Natural killer cell (primary cell): ENCODE data around the gene POLRMT. TPM values are rescaled to one million over a fixed set of nuclear protein-coding genes. Genes with fewer than 3 reads are reported as not detected.

ENCODE experiments used
- ATAC-seq, 3 donors: fragments of 150-1000 bp in 2 of 3; fragments of 200-7000 bp in 1 of 3; cut with Tn5 transposase; 1 replicate in 1 of 3; 2 replicates in 2 of 3; pipeline ENCODE4 v1.10.0; 2021; ENCODE audit warnings: mild to moderate bottlenecking in 2 of 3, moderate library complexity in 2 of 3
- DNase-seq, 2 donors: peaks; one replicate each; pipeline versions ENCODE4 v3.0.0 to v3.0.0-alpha.2; 2013 to 2021; ENCODE audit warnings: mixed read lengths in 1 of 2
- H3K27ac ChIP-seq: one replicate; pipeline ENCODE4 v1.5.1; 2013; ENCODE audit warnings: mild to moderate bottlenecking, low read length
- H3K27me3 ChIP-seq: one replicate; pipeline ENCODE4 v1.6.1; 2013; ENCODE audit warnings: low read length; ENCODE audit not compliant: control insufficient read depth, insufficient read depth
- H3K36me3 ChIP-seq: one replicate; pipeline ENCODE4 v1.6.1; 2013; ENCODE audit warnings: low read length; ENCODE audit not compliant: control insufficient read depth, insufficient read depth
- H3K4me1 ChIP-seq: one replicate; pipeline ENCODE4 v1.6.1; 2013; ENCODE audit warnings: low read length; ENCODE audit not compliant: control insufficient read depth, insufficient read depth
- H3K4me3 ChIP-seq: one replicate; pipeline ENCODE4 v1.5.1; 2013; ENCODE audit warnings: low read length
- H3K9me3 ChIP-seq: one replicate; pipeline ENCODE4 v1.6.1; 2013; ENCODE audit warnings: low read length; ENCODE audit not compliant: control insufficient read depth, insufficient read depth
- H3K27ac Mint-ChIP-seq, 2 donors: one replicate each; pipeline ENCODE4 v1.8.0; 2022; ENCODE audit warnings: mild to moderate bottlenecking in 2 of 2, mixed read lengths in 2 of 2, moderate library complexity in 1 of 2
- H3K27me3 Mint-ChIP-seq, 2 donors: one replicate each; pipeline ENCODE4 v1.8.0; 2022; ENCODE audit warnings: low read depth in 2 of 2, mixed read lengths in 2 of 2
- H3K36me3 Mint-ChIP-seq: one replicate; pipeline ENCODE4 v1.8.0; 2022; ENCODE audit warnings: mixed read lengths
- H3K4me1 Mint-ChIP-seq, 2 donors: one replicate each; pipeline ENCODE4 v1.8.0; 2022; ENCODE audit warnings: mixed read lengths in 2 of 2
- H3K4me3 Mint-ChIP-seq: one replicate; pipeline ENCODE4 v1.8.0; 2022; ENCODE audit warnings: mild to moderate bottlenecking, moderate library complexity, mixed read lengths
- H3K9me3 Mint-ChIP-seq, 2 donors: one replicate each; pipeline ENCODE4 v1.8.0; 2022; ENCODE audit warnings: mixed read lengths in 2 of 2
- WGBS: methylation state at CpG from one replicate; pipeline ENCODE4 v1.1.7; 2013; ENCODE audit warnings: missing lambda C conversion rate; ENCODE audit not compliant: insufficient coverage; 5-methylcytosine and 5-hydroxymethylcytosine counted together
- intact Hi-C: fragments of 100-400 bp; cut with micrococcal nuclease; formaldehyde crosslinking; loops from one replicate; pipeline ENCODE4 v1.14.2; 2022
- total RNA-seq, 4 donors: library from RNA; stranded (reverse); fragments of 120-200 nt in 1 of 4; gene quantifications; one replicate each; pipeline versions ENCODE4 v1.2.3 to v1.2.4, GENCODE V29; 2013 to 2022
- TF ChIP-seq, protein P1 (sequence below): fragments of 200-600 bp; IDR thresholded peaks from one replicate; pipeline ENCODE4 v1.8.0; 2022; ENCODE audit warnings: antibody characterized with exemption

Gene POLRMT
- total RNA-seq, 3 donors from 2014 or later (not counting 1 experiment from before 2014, with no cell fraction given): 57.2 to 58.5 (median 57.6) TPM

GRCh38 chr19:589693-590395 is 43.5 kb downstream of the POLRMT start, which contains the start of gene HCN2:
Gene HCN2 (plus strand): TSS chr19:589881. CDS start chr19:589946, 65 bp downstream.
- H3K4me3 Mint-ChIP-seq: peak within 1 kb of the TSS; percentile 56
- WGBS: under 1% methylated on average over 113 of the region's 132 CpGs
- H3K4me1 ChIP-seq: peaks cover 24% of the 10 kb centered on the region
- ATAC-seq (peak in 2 of 3 donors; percentile 36 to 40), DNase-seq (no peak)
- no peaks in the 10 kb centered on the region for H3K9me3 ChIP-seq
- no peaks in the 10 kb centered on the region for H3K36me3 ChIP-seq
- H3K4me3 ChIP-seq: no peak within 1 kb of the TSS
- peaks cover 0 to 6% of the 10 kb centered on the region in 2 donors for H3K4me1 Mint-ChIP-seq
- intact Hi-C loops: no loop called here
- no peaks in the 10 kb centered on the region for H3K36me3 Mint-ChIP-seq
- H3K9me3 Mint-ChIP-seq: no peaks in the 10 kb centered on the region
- TF ChIP-seq, protein P1, sequence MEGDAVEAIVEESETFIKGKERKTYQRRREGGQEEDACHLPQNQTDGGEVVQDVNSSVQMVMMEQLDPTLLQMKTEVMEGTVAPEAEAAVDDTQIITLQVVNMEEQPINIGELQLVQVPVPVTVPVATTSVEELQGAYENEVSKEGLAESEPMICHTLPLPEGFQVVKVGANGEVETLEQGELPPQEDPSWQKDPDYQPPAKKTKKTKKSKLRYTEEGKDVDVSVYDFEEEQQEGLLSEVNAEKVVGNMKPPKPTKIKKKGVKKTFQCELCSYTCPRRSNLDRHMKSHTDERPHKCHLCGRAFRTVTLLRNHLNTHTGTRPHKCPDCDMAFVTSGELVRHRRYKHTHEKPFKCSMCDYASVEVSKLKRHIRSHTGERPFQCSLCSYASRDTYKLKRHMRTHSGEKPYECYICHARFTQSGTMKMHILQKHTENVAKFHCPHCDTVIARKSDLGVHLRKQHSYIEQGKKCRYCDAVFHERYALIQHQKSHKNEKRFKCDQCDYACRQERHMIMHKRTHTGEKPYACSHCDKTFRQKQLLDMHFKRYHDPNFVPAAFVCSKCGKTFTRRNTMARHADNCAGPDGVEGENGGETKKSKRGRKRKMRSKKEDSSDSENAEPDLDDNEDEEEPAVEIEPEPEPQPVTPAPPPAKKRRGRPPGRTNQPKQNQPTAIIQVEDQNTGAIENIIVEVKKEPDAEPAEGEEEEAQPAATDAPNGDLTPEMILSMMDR: no peak
- H3K27me3 ChIP-seq: peaks cover 24% of the 10 kb centered on the region
- H3K27ac ChIP-seq: no peak within 1 kb of the TSS
- no peak within 1 kb of the TSS for H3K27ac Mint-ChIP-seq
- H3K27me3 Mint-ChIP-seq: peaks cover 0 to 4% of the 10 kb centered on the region in 2 donors

- H3K36me3 ChIP-seq: no peaks in the 10 kb centered on the region
- no peaks in the 10 kb centered on the region for H3K36me3 Mint-ChIP-seq
- no peak overlapping the region for H3K4me3 ChIP-seq
- no peaks in the 10 kb centered on the region for H3K9me3 ChIP-seq
- DNase-seq (peak in 1 of 2 donors; percentile 45), ATAC-seq (no peak)
- no peak overlapping the region for H3K27ac Mint-ChIP-seq
- peaks cover 24% of the 10 kb centered on the region for H3K27me3 ChIP-seq
- WGBS: 21% methylated on average over 54 of the region's 54 CpGs
- H3K4me1 Mint-ChIP-seq: peaks cover under 1 to 7% of the 10 kb centered on the region in 2 donors
- peak overlapping the region; percentile 56 for H3K4me3 Mint-ChIP-seq
- intact Hi-C loops: no loop called here
- H3K4me1 ChIP-seq: peaks cover 32% of the 10 kb centered on the region
- no peaks in the 10 kb centered on the region for H3K9me3 Mint-ChIP-seq
- no peak overlapping the region for H3K27ac ChIP-seq
- TF ChIP-seq, protein P1: no peak
- H3K27me3 Mint-ChIP-seq: peaks cover 0 to 4% of the 10 kb centered on the region in 2 donors
Measured at GRCh38 chr19:588741-589692, 44.3 kb downstream of the POLRMT start.

DNA sequence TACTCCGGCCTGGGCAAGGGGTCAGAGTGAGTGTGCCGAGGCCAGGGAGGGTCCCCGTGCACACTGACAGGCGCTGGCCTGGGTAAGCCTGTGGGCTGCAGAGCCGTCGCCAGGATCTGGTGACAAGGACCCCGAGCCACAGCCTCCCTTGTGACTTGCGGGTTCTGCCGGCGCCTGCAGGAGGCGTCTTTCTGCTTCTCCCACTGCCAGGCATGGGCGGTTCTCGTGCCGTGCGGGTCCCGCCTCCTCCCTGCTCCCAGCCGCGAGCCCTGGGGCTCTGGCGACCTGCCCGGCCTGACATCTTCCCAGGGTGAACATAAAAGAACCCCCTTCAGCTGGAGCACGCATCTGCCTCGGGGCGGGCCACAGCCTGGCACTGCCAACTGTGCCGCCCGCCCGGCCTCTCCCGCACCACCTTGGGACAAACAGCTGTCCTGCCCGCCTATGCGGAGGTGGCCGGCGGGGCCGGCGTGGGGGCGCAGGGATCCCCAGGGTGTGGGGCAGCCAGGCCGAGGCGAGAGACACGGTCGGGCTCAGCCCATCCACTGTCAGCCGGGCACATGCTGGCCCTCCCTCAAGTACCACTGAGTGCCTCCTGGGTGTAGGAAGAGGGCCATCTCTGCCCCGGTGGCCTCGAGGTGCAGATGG is 45.1 kb downstream of the POLRMT start:
- peaks cover 35% of the 10 kb centered on the region for H3K4me1 ChIP-seq
- no peak overlapping the region for H3K27ac ChIP-seq
- H3K4me3 Mint-ChIP-seq: peak overlapping the region; percentile 37
- no peak overlapping the region for H3K27ac Mint-ChIP-seq
- intact Hi-C loops: no loop called here
- peaks cover 5 to 12% of the 10 kb centered on the region in 2 donors for H3K4me1 Mint-ChIP-seq
- no peaks in the 10 kb centered on the region for H3K9me3 Mint-ChIP-seq
- TF ChIP-seq, protein P1: no peak
- 8% methylated on average over 41 of the region's 41 CpGs for WGBS
- no peaks in the 10 kb centered on the region for H3K9me3 ChIP-seq
- no peak overlapping the region for H3K4me3 ChIP-seq
- DNase-seq (peak in 1 of 2 donors; percentile 80), ATAC-seq (peak; percentile 37 to 56 (median 49))
- H3K27me3 ChIP-seq: peaks cover 24% of the 10 kb centered on the region
- H3K36me3 Mint-ChIP-seq: no peaks in the 10 kb centered on the region
- peaks cover 0 to 4% of the 10 kb centered on the region in 2 donors for H3K27me3 Mint-ChIP-seq
- H3K36me3 ChIP-seq: peaks cover 3% of the 10 kb centered on the region
